GM23338 (cell line): Measurements from ENCODE around the gene ZACN.

Experiments used
- CTCF ChIP-seq, 2 experiments: fragments of 200-600 bp in 1 of 2; sonication (generic) in 1 of 2; conservative IDR thresholded peaks; 2 replicates each; pipeline versions ENCODE4 v1.5.1 to v1.6.1; 2016 to 2017; ENCODE audit warnings: antibody characterized with exemption in 2 of 2, low read depth in 2 of 2, mild to moderate bottlenecking in 2 of 2, moderate library complexity in 1 of 2
- EZH2phosphoT487 ChIP-seq: fragments of 200-600 bp; sonication (generic); IDR thresholded peaks from one replicate; pipeline ENCODE4 v1.8.1; 2018; ENCODE audit warnings: antibody characterized with exemption; ENCODE audit not compliant: unreplicated experiment
- POLR2AphosphoS5 ChIP-seq: IDR thresholded peaks from 2 replicates; pipeline ENCODE4 v1.6.1; 2016; ENCODE audit warnings: antibody characterized with exemption, low read depth
- REST ChIP-seq: IDR thresholded peaks from one replicate; pipeline ENCODE4 v1.6.1; 2018; ENCODE audit warnings: antibody characterized with exemption; ENCODE audit not compliant: unreplicated experiment

DNA sequence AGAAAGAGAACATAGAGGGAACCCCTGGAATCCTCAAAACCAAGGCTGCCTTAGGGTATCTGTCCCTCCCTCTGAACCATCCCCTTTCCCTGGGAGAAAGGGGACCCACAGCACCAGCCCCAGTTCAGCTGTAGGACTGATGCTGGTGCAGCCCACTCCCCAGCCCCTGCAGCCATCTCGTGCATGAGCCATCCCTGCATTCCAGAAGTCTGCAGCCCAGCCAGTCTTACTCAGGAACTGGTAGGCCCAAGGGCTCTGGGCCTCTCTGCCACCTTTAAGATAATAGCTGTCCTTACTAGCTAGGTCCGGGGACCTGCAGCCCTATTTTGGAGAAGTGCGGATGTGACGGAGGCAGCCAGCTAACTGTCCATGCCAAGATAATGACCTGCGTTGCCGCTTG is 45.8 kb upstream of the ZACN start:
- TF ChIP-seq CTCF (conservative IDR thresholded peaks at IDR 0.05; ENCODE audit: low read depth in 2 of 2) (no peak), POLR2AphosphoS5 (no peak), REST (no peak), EZH2phosphoT487 (no peak)
